GM23248 (cell line): ENCODE results near the gene PSMD5. TPM values are rescaled to one million over a fixed set of nuclear protein-coding genes. Genes with fewer than 3 reads are reported as not detected.

Experiments
- DNase-seq: peaks from one replicate; pipeline ENCODE4 v3.0.0-alpha.2; 2015
- H2AFZ ChIP-seq: fragments of 200-600 bp; sonication (generic); 2 replicates; pipeline ENCODE4 v1.6.1; 2016; ENCODE audit warnings: antibody characterized with exemption
- H3F3A ChIP-seq: fragments of 200-600 bp; sonication (generic); 2 replicates; pipeline ENCODE4 v1.6.1; 2016; ENCODE audit warnings: mild to moderate bottlenecking, antibody characterized with exemption, mixed run types; ENCODE audit not compliant: insufficient read depth
- H3K27ac ChIP-seq: fragments of 200-600 bp; sonication (generic); 2 replicates; pipeline ENCODE4 v1.5.1; 2016; ENCODE audit warnings: mild to moderate bottlenecking
- H3K27me3 ChIP-seq: fragments of 200-600 bp; sonication (generic); replicated peaks from 2 replicates; pipeline ENCODE4 v1.6.1; 2016; ENCODE audit warnings: mild to moderate bottlenecking; ENCODE audit not compliant: insufficient read depth
- H3K36me3 ChIP-seq: fragments of 200-600 bp; sonication (generic); 2 replicates; pipeline ENCODE4 v1.6.1; 2016; ENCODE audit warnings: low read depth, mild to moderate bottlenecking
- H3K4me1 ChIP-seq: fragments of 200-600 bp; sonication (generic); 2 replicates; pipeline ENCODE4 v1.6.1; 2016; ENCODE audit warnings: mild to moderate bottlenecking; ENCODE audit not compliant: insufficient read depth
- H3K4me2 ChIP-seq: fragments of 200-600 bp; sonication (generic); one replicate; pipeline ENCODE4 v1.6.1; 2016; ENCODE audit warnings: mild to moderate bottlenecking; ENCODE audit not compliant: unreplicated experiment
- H3K4me3 ChIP-seq: fragments of 200-600 bp; sonication (generic); 2 replicates; pipeline ENCODE4 v1.5.1; 2016; ENCODE audit warnings: mild to moderate bottlenecking
- H3K79me2 ChIP-seq: fragments of 200-600 bp; sonication (generic); 2 replicates; pipeline ENCODE4 v1.6.1; 2016; ENCODE audit warnings: mild to moderate bottlenecking; ENCODE audit not compliant: insufficient read depth
- H3K9ac ChIP-seq: fragments of 200-600 bp; sonication (generic); 2 replicates; pipeline ENCODE4 v1.6.1; 2016; ENCODE audit warnings: mild to moderate bottlenecking
- H3K9me2 ChIP-seq: fragments of 200-600 bp; sonication (generic); 2 replicates; pipeline ENCODE4 v1.6.1; 2016; ENCODE audit warnings: mixed run types, mild to moderate bottlenecking, moderate library complexity; ENCODE audit not compliant: insufficient read depth
- H3K9me3 ChIP-seq: fragments of 200-600 bp; sonication (generic); one replicate; pipeline ENCODE4 v1.6.1; 2017; ENCODE audit warnings: low read depth
- H4K20me1 ChIP-seq: fragments of 200-600 bp; sonication (generic); 2 replicates; pipeline ENCODE4 v1.6.0; 2016; ENCODE audit not compliant: insufficient read depth
- EZH2 ChIP-seq: fragments of 200-600 bp; sonication (generic); IDR thresholded peaks from 2 replicates; pipeline ENCODE4 v1.6.1; 2018; ENCODE audit warnings: antibody characterized with exemption, mild to moderate bottlenecking; ENCODE audit not compliant: insufficient read depth, poor library complexity, severe bottlenecking
- EZH2phosphoT487 ChIP-seq: fragments of 200-600 bp; sonication (generic); IDR thresholded peaks from 2 replicates; pipeline ENCODE4 v1.6.1; 2018; ENCODE audit warnings: antibody characterized with exemption, moderate library complexity, mild to moderate bottlenecking, low read depth; ENCODE audit not compliant: insufficient read depth
- WGBS, 2 experiments: methylation state at CpG; one replicate each; pipeline ENCODE4 v1.1.6; 2015 to 2017; ENCODE audit warnings: low lambda C conversion rate in 2 of 2, low coverage in 1 of 2; ENCODE audit errors: missing lambda C conversion rate in 2 of 2; 5-methylcytosine and 5-hydroxymethylcytosine counted together
- in situ Hi-C: fragments of 300-500 bp; cut with MboI; formaldehyde crosslinking; loops from 2 replicates; pipeline ENCODE4 v1.15.0; 2020
- polyA plus RNA-seq: library from polyadenylated mRNA; unstranded; fragments of >200 nt; fragmentation: Nextera tagmentation; extraction: Ambion mirVana; gene quantifications from 2 replicates; pipeline ENCODE4 v1.2.1, GENCODE V29; 2016
- total RNA-seq: library from RNA; depleted of rRNA; stranded (reverse); fragments of >200 nt; shearing (Covaris generic); gene quantifications from 2 replicates; pipeline ENCODE4 v1.2.3, GENCODE V29; 2014

The PSMD5 gene
- total and polyA plus RNA-seq, 2 experiments from 2014 or later, result 37.2 to 43.3 TPM

DNA sequence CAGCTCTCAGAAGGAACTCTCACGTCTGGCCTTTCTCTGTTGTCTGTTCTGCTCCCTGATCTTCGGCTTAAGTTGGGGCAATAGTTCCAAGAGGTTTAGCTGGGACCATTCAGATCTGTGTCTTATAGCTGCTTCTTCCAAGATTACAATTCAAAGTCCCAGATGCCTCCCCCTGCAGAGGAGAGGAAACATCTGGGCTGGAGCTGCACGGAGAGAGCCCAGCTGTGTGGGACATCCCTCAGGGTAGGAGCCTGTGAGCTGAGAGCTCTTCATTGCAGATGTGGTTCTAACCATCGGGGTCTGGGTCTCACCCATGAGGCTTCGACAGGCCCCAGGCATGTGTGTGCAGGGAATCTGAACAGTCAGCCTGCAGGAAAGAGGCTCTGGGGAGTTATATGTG is 43.2 kb upstream of the PSMD5 start:
- Histone ChIP-seq H3K9me2 (no peaks in the 10 kb centered on the region), H3K27ac (no peak overlapping the region), H3K79me2 (no peaks in the 10 kb centered on the region), H3K4me1 (peaks cover 9% of the 10 kb centered on the region), H3K4me3 (no peak overlapping the region), H3F3A (peaks cover 13% of the 10 kb centered on the region), H3K36me3 (no peaks in the 10 kb centered on the region), H3K9me3 (no peaks in the 10 kb centered on the region), H3K9ac (no peak overlapping the region), H4K20me1 (no peaks in the 10 kb centered on the region), H3K4me2 (no peak overlapping the region), H3K27me3 (no peaks in the 10 kb centered on the region), H2AFZ (no peak overlapping the region)
- in situ Hi-C loops, result no loop called here
- no peak for DNase-seq
- 19 to 21% methylated on average over 5 of the region's 5 CpGs for WGBS, 2 experiments
- TF ChIP-seq EZH2 (no peak), EZH2phosphoT487 (no peak)

DNA sequence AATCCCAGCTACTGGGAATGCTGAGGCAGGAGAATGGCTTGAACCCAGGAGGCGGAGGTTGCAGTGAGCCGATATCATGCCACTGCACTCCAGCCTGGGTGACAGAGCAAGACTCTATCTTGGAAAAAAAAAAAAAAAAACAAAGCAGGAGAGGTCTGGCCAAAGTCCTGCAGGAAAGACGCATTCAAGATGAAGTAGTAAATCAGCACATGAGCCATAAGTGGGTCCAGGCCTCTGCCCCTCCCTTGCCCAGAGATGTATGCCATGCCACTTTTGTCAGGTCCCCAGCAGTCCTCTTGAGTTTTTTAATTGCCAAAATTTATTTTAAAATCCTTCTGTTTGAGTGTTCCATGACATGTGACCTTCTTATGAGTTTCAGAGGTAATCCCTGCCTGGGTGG is 42.7 kb upstream of the PSMD5 start:
- Histone ChIP-seq H3K4me1 (peaks cover 9% of the 10 kb centered on the region), H3K4me2 (no peak overlapping the region), H3K36me3 (no peaks in the 10 kb centered on the region), H3K9me2 (no peaks in the 10 kb centered on the region), H2AFZ (no peak overlapping the region), H3K27me3 (no peaks in the 10 kb centered on the region), H3K27ac (no peak overlapping the region), H3K4me3 (no peak overlapping the region), H4K20me1 (no peaks in the 10 kb centered on the region), H3K9ac (no peak overlapping the region), H3K9me3 (no peaks in the 10 kb centered on the region), H3K79me2 (no peaks in the 10 kb centered on the region), H3F3A (peaks cover 13% of the 10 kb centered on the region)
- in situ Hi-C loops, result no loop called here
- TF ChIP-seq EZH2phosphoT487 (no peak), EZH2 (no peak)
- DNase-seq, result no peak
- 54 to 62% methylated on average over 3 of the region's 3 CpGs for WGBS, 2 experiments

DNA sequence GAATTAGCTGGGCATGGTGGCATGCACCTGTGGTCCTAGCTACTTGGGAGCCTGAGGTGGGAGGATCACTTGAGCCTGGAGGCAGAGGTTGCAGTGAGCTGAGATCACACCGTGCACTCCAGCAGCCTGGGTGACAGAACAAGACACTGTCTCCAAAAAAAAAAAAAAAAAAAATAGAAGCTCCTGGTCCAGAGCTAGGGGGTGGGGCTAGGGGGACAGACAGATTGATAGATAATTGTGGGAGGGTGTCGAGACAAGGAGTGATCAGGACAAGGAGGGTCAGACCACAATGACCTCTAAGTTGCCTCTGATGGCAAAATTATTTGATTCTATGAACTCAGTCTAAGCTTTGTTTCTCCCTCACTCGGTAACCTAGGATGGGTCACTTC is 40.9 kb upstream of the PSMD5 start:
- TF ChIP-seq EZH2, result no peak
- TF ChIP-seq EZH2phosphoT487, result no peak
- Histone ChIP-seq H3K4me3 (no peak overlapping the region), H3K9ac (no peak overlapping the region), H3K79me2 (no peaks in the 10 kb centered on the region), H3K36me3 (no peaks in the 10 kb centered on the region), H3K27me3 (no peaks in the 10 kb centered on the region), H3K9me2 (no peaks in the 10 kb centered on the region), H3F3A (peaks cover 13% of the 10 kb centered on the region), H4K20me1 (no peaks in the 10 kb centered on the region), H3K9me3 (no peaks in the 10 kb centered on the region), H3K27ac (no peak overlapping the region), H3K4me1 (peaks cover 9% of the 10 kb centered on the region), H2AFZ (no peak overlapping the region), H3K4me2 (no peak overlapping the region)
- no peak for DNase-seq
- in situ Hi-C loops, result no loop called here
- 63 to 89% methylated on average over 2 to 3 of the region's 3 CpGs for WGBS, 2 experiments

DNA sequence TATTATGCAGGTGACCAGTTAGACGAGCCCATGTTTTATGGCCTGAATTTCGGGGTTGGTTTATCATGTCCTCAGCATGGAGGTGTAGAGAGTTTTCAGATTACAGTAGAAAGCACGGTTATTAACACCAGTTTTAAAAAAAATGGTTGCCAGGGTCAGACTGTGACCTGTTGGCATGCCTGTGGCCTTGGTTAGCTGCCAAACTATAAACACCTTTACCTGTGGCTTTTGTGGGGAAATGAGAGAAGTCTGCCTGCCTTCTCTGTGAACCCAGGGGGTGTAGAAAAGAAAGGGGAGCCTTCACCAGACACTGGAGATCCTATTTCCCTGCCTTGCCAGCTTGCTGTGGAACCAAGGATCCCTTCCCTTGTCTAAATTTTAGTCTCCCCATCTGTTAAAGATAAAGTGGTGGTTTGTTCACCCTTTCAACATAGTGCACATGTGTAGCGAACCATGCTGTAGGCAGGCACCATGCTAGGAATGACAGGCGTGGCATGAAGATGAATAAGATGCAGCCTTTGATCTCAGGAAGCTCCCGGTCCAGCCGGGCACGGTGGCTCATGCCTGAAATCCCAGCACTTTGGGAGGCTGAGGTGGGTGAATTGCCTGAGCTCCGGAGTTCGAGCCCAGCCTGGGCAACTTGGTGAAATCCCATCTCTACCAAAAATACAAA is 40.3 kb upstream of the PSMD5 start:
- 78 to 79% methylated on average over 10 of the region's 10 CpGs for WGBS, 2 experiments
- Histone ChIP-seq H3K4me3 (no peak overlapping the region), H4K20me1 (no peaks in the 10 kb centered on the region), H3K9me3 (no peaks in the 10 kb centered on the region), H3K27ac (no peak overlapping the region), H3K27me3 (no peaks in the 10 kb centered on the region), H3K79me2 (no peaks in the 10 kb centered on the region), H3F3A (peaks cover 13% of the 10 kb centered on the region), H3K4me2 (no peak overlapping the region), H3K9me2 (no peaks in the 10 kb centered on the region), H3K9ac (no peak overlapping the region), H3K4me1 (peaks cover 9% of the 10 kb centered on the region), H3K36me3 (no peaks in the 10 kb centered on the region), H2AFZ (no peak overlapping the region)
- DNase-seq, result no peak
- in situ Hi-C loops, result no loop called here
- TF ChIP-seq EZH2phosphoT487 (no peak), EZH2 (no peak)

DNA sequence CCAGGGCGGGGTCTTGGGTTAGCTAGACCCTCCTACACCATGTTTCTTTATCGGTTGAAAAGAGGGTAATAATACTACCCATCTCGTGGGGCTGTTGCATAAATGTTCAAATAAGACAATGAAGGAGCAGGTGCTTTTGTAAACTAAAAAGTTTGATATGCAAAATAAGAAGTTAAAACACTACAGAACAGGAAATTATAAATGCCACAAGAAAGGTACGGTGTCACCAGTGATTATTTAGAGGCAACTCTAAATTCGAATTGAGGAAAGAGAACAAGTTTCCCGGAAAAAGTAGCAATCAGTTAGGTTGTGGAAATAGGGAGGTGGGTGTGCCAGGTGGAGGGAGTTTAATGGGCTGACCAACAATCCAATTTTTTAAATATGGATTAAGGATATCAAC is 36.7 kb upstream of the PSMD5 start:
- H3K4me1 ChIP-seq, result no peaks in the 10 kb centered on the region
- no peaks in the 10 kb centered on the region for H3K36me3 ChIP-seq
- H3K9me2 ChIP-seq, result no peaks in the 10 kb centered on the region
- no peak overlapping the region for H3K4me3 ChIP-seq
- no peak for DNase-seq
- in situ Hi-C loops, result no loop called here
- WGBS, 2 experiments, result 81 to 83% methylated on average over 6 of the region's 6 CpGs
- no peaks in the 10 kb centered on the region for H4K20me1 ChIP-seq
- H3K9ac ChIP-seq, result no peak overlapping the region
- no peak overlapping the region for H3K4me2 ChIP-seq
- H3K79me2 ChIP-seq, result no peaks in the 10 kb centered on the region
- no peaks in the 10 kb centered on the region for H3K27me3 ChIP-seq
- H3K27ac ChIP-seq, result no peak overlapping the region
- TF ChIP-seq EZH2phosphoT487, result no peak
- no peak for TF ChIP-seq EZH2
- no peak overlapping the region for H2AFZ ChIP-seq
- no peaks in the 10 kb centered on the region for H3K9me3 ChIP-seq
- no peaks in the 10 kb centered on the region for H3F3A ChIP-seq
